ENCODE results near the gene LBHD2.

GRCh38 chr14:103118018-103118662 is 34.1 kb downstream of the LBHD2 start:
- TF ChIP-seq, protein P1, sequence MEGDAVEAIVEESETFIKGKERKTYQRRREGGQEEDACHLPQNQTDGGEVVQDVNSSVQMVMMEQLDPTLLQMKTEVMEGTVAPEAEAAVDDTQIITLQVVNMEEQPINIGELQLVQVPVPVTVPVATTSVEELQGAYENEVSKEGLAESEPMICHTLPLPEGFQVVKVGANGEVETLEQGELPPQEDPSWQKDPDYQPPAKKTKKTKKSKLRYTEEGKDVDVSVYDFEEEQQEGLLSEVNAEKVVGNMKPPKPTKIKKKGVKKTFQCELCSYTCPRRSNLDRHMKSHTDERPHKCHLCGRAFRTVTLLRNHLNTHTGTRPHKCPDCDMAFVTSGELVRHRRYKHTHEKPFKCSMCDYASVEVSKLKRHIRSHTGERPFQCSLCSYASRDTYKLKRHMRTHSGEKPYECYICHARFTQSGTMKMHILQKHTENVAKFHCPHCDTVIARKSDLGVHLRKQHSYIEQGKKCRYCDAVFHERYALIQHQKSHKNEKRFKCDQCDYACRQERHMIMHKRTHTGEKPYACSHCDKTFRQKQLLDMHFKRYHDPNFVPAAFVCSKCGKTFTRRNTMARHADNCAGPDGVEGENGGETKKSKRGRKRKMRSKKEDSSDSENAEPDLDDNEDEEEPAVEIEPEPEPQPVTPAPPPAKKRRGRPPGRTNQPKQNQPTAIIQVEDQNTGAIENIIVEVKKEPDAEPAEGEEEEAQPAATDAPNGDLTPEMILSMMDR (IDR thresholded peaks at IDR 0.05; ENCODE audit: low read depth, low read length) = no peak
- TF ChIP-seq EZH2phosphoT487 (IDR thresholded peaks at IDR 0.05; ENCODE audit: low read depth) = no peak

Data from OCI-LY3 (cell line).